HCT116 (cell line): Measurements from ENCODE around the gene MYO7B.

ENCODE experiments used
- POLR2AphosphoS5 ChIP-seq: IDR thresholded peaks from 2 replicates; pipeline ENCODE4 v1.6.1; 2011; ENCODE audit warnings: mild to moderate bottlenecking, low read depth, low read length, moderate library complexity
- TF ChIP-seq, protein P1 (sequence below), 3 experiments: fragments of 200-600 bp in 1 of 3; sonication (generic) in 1 of 3; IDR thresholded peaks in 2 of 3; conservative IDR thresholded peaks in 1 of 3; 2 replicates each; pipeline ENCODE4 v1.5.1; 2012 to 2017; ENCODE audit warnings: low read depth in 2 of 3, low read length in 2 of 3, antibody characterized with exemption in 1 of 3, borderline replicate concordance in 1 of 3, control low read depth in 1 of 3, mild to moderate bottlenecking in 1 of 3, mixed read lengths in 1 of 3, mixed run types in 1 of 3, moderate library complexity in 1 of 3; ENCODE audit not compliant: insufficient read depth in 1 of 3

DNA sequence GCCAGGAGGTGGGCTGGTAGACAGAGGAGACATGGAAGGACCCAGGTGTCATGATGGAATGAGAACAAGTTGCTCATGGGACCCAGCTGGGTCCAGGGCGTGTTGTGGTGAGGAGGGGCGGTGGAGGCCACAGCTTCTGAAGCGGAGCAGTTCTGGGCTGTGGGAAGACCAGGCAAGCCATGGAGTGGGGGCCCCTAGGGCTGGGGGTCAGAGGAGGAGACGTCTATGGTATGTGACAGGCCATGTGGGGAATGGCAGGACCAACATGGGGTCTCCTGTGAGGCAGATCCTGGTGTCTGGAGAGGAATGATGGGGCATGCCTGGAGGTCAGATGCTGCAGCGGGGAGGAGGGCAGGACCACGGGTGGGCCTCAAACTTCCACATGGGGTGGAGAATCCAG lies 16.9 kb downstream of the MYO7B start:
- TF ChIP-seq, protein P1, sequence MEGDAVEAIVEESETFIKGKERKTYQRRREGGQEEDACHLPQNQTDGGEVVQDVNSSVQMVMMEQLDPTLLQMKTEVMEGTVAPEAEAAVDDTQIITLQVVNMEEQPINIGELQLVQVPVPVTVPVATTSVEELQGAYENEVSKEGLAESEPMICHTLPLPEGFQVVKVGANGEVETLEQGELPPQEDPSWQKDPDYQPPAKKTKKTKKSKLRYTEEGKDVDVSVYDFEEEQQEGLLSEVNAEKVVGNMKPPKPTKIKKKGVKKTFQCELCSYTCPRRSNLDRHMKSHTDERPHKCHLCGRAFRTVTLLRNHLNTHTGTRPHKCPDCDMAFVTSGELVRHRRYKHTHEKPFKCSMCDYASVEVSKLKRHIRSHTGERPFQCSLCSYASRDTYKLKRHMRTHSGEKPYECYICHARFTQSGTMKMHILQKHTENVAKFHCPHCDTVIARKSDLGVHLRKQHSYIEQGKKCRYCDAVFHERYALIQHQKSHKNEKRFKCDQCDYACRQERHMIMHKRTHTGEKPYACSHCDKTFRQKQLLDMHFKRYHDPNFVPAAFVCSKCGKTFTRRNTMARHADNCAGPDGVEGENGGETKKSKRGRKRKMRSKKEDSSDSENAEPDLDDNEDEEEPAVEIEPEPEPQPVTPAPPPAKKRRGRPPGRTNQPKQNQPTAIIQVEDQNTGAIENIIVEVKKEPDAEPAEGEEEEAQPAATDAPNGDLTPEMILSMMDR (IDR thresholded peaks at IDR 0.05 in 2 of 3, conservative IDR thresholded peaks at IDR 0.05 in 1 of 3; ENCODE audit: borderline replicate concordance in 1 of 3, insufficient read depth in 1 of 3, low read depth in 2 of 3, low read length in 2 of 3) = no peak
- TF ChIP-seq POLR2AphosphoS5 = no peak
